ENCODE results near the gene STPG3.

Gene STPG3

GRCh38 chr9:137212520-137212919, 38.6 kb upstream of the STPG3 start:
- no peak overlapping the region for H3K27ac ChIP-seq (ENCODE audit: low read length)
- no peaks in the 10 kb centered on the region for H4K20me1 ChIP-seq (ENCODE audit: insufficient read depth, low read length)
- H3K36me3 ChIP-seq (replicated peaks; ENCODE audit: insufficient read depth, low read length): no peaks in the 10 kb centered on the region
- H3K4me2 ChIP-seq (ENCODE audit: low read depth, low read length): no peak overlapping the region
- no peak overlapping the region for H3K9ac ChIP-seq (ENCODE audit: low read length)
- H3K4me3 ChIP-seq (ENCODE audit: low read length): no peak overlapping the region
- no peak overlapping the region for H2AFZ ChIP-seq (ENCODE audit: low read length)
- peaks cover 1% of the 10 kb centered on the region; the same call in 1 of the 2 replicates for H3K79me2 ChIP-seq (ENCODE audit: low read length)
- H3K9me3 ChIP-seq (replicated peaks; ENCODE audit: insufficient read depth, low read length): no peaks in the 10 kb centered on the region
- H3F3A ChIP-seq (ENCODE audit: insufficient read depth, low read length): no peaks in the 10 kb centered on the region
- H3K9me2 ChIP-seq (replicated peaks; ENCODE audit: insufficient read depth, low read length): no peaks in the 10 kb centered on the region
- H3K27me3 ChIP-seq (replicated peaks; ENCODE audit: insufficient read depth, low read length): no peaks in the 10 kb centered on the region
- TF ChIP-seq CTCF (IDR thresholded peaks at IDR 0.05; ENCODE audit: low read length) (no peak), EZH2phosphoT487 (IDR thresholded peaks at IDR 0.05; ENCODE audit: low read length) (no peak), EZH2 (optimal IDR thresholded peaks at IDR 0.05; ENCODE audit: low read depth, low read length) (no peak)
- DNase-seq: no peak
- H3K4me1 ChIP-seq (ENCODE audit: low read length): no peaks in the 10 kb centered on the region

GRCh38 chr9:137213160-137214060, 37.7 kb upstream of the STPG3 start:
- Histone ChIP-seq H3K4me1 (ENCODE audit: low read length) (no peaks in the 10 kb centered on the region), H3F3A (ENCODE audit: insufficient read depth, low read length) (no peaks in the 10 kb centered on the region), H3K4me3 (ENCODE audit: low read length) (no peak overlapping the region), H3K9ac (ENCODE audit: low read length) (no peak overlapping the region), H3K9me2 (replicated peaks; ENCODE audit: insufficient read depth, low read length) (no peaks in the 10 kb centered on the region), H3K36me3 (replicated peaks; ENCODE audit: insufficient read depth, low read length) (no peaks in the 10 kb centered on the region), H3K9me3 (replicated peaks; ENCODE audit: insufficient read depth, low read length) (no peaks in the 10 kb centered on the region), H3K27ac (ENCODE audit: low read length) (no peak overlapping the region), H4K20me1 (ENCODE audit: insufficient read depth, low read length) (no peaks in the 10 kb centered on the region), H3K27me3 (replicated peaks; ENCODE audit: insufficient read depth, low read length) (no peaks in the 10 kb centered on the region), H3K79me2 (ENCODE audit: low read length) (no peaks in the 10 kb centered on the region), H2AFZ (ENCODE audit: low read length) (no peak overlapping the region), H3K4me2 (ENCODE audit: low read depth, low read length) (no peak overlapping the region)
- TF ChIP-seq EZH2phosphoT487 (IDR thresholded peaks at IDR 0.05; ENCODE audit: low read length) (no peak), EZH2 (optimal IDR thresholded peaks at IDR 0.05; ENCODE audit: low read depth, low read length) (no peak), CTCF (IDR thresholded peaks at IDR 0.05; ENCODE audit: low read length) (no peak)
- DNase-seq: no peak

- Histone ChIP-seq H3K4me2 (ENCODE audit: low read depth, low read length) (no peak overlapping the region), H3K27me3 (replicated peaks; ENCODE audit: insufficient read depth, low read length) (no peaks in the 10 kb centered on the region), H3K4me3 (ENCODE audit: low read length) (no peak overlapping the region), H3K27ac (ENCODE audit: low read length) (no peak overlapping the region), H3K4me1 (ENCODE audit: low read length) (no peaks in the 10 kb centered on the region), H3F3A (ENCODE audit: insufficient read depth, low read length) (no peaks in the 10 kb centered on the region), H3K36me3 (replicated peaks; ENCODE audit: insufficient read depth, low read length) (no peaks in the 10 kb centered on the region), H4K20me1 (ENCODE audit: insufficient read depth, low read length) (no peaks in the 10 kb centered on the region), H3K79me2 (ENCODE audit: low read length) (no peaks in the 10 kb centered on the region), H3K9me2 (replicated peaks; ENCODE audit: insufficient read depth, low read length) (no peaks in the 10 kb centered on the region), H2AFZ (ENCODE audit: low read length) (no peak overlapping the region), H3K9me3 (replicated peaks; ENCODE audit: insufficient read depth, low read length) (no peaks in the 10 kb centered on the region), H3K9ac (ENCODE audit: low read length) (no peak overlapping the region)
- DNase-seq: no peak
- no peak for TF ChIP-seq CTCF (IDR thresholded peaks at IDR 0.05; ENCODE audit: low read length)
- no peak for TF ChIP-seq EZH2 (optimal IDR thresholded peaks at IDR 0.05; ENCODE audit: low read depth, low read length)
- no peak for TF ChIP-seq EZH2phosphoT487 (IDR thresholded peaks at IDR 0.05; ENCODE audit: low read length)
Observed at GRCh38 chr9:137214620-137215019, 36.5 kb upstream of the STPG3 start.

Measured in MM.1S (cell line).